Umbilical cord (tissue), 2 donors: ENCODE results near the gene SUSD4. TPM values are rescaled to one million over a fixed set of nuclear protein-coding genes. Genes with fewer than 3 reads are reported as not detected.

Source experiments
- DNase-seq: peaks from one replicate; pipeline ENCODE4 v3.0.0-alpha.2; 2015; ENCODE audit warnings: low spot score
- total RNA-seq: library from RNA; depleted of rRNA; stranded (reverse); fragments of >200 nt; gene quantifications from one replicate; pipeline ENCODE4 v1.2.3, GENCODE V29; 2014; ENCODE audit warnings: low replicate concordance; ENCODE audit not compliant: insufficient read depth

Gene SUSD4
- total RNA-seq, 1 donor from 2014 or later = 0.24 TPM

- no peak for DNase-seq
Observed at GRCh38 chr1:223358826-223359225, 5.2 kb downstream of the SUSD4 start.

DNA sequence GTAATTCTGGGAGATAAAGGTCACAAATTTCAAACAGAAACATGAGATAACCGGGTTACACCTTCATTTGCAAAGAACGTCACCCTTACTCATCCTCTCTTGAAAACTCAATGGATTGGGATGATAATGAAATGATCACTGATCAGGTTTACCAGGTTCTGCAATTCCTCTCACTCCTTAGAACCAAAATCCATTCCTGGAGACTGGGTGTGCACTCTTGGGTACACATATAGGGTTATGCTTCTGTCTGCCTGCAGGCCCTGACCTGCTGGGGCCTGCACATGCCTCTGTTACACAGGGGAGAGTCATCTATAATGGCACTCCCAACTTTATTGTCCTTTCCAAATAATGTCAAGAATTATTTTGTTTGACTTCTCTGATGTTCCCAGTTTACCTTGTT, 8.3 kb downstream of the SUSD4 start:
- no peak for DNase-seq

GRCh38 chr1:223353939-223354338, 10.0 kb downstream of the SUSD4 start:
- no peak for DNase-seq

GRCh38 chr1:223352944-223353343, 11.0 kb downstream of the SUSD4 start:
- no peak for DNase-seq

- DNase-seq = no peak
Observed at GRCh38 chr1:223350361-223350908, 13.5 kb downstream of the SUSD4 start.

GRCh38 chr1:223349241-223349640, 14.7 kb downstream of the SUSD4 start:
- no peak for DNase-seq

- no peak for DNase-seq
Observed at GRCh38 chr1:223348439-223348838, 15.5 kb downstream of the SUSD4 start.

GRCh38 chr1:223347583-223347982, 16.4 kb downstream of the SUSD4 start:
- no peak for DNase-seq

- no peak for DNase-seq
Observed at GRCh38 chr1:223346311-223346710, 17.7 kb downstream of the SUSD4 start.

DNA sequence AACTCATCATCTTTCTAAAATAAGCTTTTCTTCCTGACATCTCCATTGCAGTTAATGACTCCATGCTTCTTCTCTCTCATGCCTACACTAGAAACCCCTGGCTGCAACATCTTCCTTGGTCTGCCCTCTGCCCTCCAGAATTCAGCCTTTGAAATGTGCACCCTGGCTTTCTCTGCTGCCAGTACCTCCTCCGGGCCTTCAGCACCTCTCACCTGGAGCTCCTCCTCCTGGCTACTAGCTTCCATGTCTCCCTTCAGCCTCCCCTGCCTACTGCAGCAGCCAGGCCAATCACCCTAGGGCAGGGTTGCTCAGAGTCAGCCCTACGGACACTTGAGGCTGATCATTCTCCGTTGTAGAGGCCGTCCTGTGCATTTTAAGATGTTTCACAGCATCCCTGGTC, 18.3 kb downstream of the SUSD4 start:
- no peak for DNase-seq

DNA sequence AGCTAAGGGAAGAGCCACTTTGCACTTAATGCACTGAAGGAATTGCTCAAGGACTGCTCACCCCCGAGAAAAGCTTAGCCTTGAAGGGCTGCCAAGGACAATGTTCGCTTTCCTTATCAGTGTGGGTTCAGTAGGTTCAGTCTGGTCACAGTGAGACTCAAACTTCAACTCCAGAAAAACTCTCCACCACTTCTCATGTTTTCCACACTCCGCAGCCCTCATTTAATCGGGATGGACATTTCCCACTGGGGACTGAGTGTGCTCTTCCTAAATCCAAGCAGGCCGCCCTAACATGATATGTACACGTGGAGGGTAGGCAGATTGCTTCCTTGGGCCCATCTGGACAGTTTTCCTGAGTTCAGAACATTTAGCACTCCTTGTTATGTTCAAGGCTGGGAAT, 19.5 kb downstream of the SUSD4 start:
- DNase-seq = peak; percentile 45

DNA sequence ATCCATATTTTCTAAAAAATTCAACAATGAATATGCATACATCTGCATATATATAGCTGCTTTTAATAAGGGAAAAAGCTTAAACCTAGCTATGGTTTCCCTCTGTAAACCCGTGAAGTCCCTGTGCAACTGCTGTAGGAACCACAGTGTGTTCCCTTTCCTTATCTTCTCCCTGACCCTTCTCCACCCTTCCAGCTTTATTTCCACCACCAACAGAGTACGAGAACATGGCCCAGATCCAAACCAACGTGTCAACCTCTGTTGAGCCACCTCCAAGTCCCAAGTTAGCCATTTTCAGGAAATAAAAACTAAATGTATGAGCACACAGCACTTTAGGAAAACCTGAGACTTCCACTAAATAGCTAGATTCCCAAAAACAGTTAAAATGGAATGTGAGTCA, 20.3 kb downstream of the SUSD4 start:
- DNase-seq = no peak

- no peak for DNase-seq
Observed at GRCh38 chr1:223341121-223341520, 22.9 kb downstream of the SUSD4 start.

DNA sequence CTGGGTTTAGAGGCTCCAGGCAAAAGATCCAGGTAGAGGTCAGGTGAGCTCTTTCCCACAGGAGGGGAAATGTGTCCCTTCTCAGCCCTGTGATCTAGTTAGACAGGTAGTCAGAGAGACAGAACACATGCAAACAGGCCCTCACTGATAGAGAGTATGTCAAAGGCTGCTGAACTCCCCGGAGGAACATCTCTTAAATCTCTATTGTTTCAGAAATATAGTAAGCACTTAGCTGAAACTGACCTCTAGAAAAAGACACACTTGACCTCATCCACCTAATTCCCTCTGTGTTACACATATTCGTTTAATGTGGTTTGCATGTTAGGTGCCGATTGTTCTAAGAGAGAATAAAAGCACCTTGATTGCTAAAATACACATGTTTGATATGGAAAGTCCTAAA, 23.3 kb downstream of the SUSD4 start:
- DNase-seq = no peak

DNA sequence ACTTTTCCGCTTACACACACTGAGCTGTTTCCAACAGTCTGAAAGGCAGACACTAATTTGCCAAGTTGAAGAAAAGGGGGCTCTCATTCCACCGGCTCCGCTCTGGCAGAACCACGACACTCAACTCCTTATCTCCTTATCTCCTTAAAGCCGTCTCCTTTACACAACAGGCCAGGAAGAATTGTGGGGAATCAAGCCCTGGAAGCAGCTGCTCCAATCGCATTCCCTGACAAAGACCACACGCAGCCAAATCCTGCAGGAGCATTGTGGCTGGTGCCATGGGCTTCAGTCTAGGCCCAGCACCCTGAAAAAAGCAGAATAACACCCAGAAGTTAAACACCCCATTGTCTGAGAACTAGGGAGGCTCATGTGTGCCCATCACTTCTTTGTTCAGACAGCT, 24.1 kb downstream of the SUSD4 start:
- no peak for DNase-seq

- no peak for DNase-seq
Observed at GRCh38 chr1:223338811-223339746, 24.9 kb downstream of the SUSD4 start.

GRCh38 chr1:223337174-223337869, 26.7 kb downstream of the SUSD4 start:
- DNase-seq = no peak

DNA sequence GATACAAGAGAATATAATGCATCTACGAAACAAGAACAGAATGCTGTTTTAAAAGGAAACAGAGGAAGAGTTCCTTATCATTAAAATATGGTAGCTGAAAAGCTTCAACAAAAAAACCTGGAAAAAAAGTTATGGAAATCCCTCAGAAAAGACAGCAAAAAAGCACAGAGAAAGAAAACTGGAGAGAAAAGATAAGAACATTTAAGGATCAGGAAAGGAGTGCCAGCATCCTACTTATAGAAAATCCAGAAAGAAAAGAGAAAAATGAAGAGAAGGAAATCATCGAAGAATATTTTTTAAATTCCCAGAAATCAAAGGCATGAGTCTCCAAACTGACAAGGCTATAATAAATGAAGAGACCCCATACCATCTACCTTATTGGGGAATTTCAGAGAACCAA, 29.8 kb downstream of the SUSD4 start:
- DNase-seq = no peak

- DNase-seq = no peak
Observed at GRCh38 chr1:223332997-223333396, 31.0 kb downstream of the SUSD4 start.

DNA sequence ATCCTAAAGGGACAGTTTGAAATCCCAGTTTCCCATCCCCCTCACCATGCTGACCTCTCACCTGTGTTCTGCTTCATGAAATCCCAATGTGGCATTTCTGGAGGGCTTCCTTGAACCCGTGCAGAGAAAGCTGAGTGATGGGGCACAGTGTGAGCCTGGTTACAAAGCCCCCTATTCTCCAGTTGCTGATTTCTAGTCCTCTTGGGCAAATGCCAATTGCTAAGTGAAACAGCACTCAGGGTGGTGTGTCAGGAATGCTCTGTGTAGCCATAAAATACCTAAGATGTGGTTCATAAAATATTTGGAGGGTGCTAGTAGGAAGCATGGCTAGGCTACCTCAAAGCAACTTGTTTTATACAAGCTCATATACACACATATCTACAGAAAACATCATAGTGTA, 32.0 kb downstream of the SUSD4 start:
- no peak for DNase-seq

- DNase-seq = no peak
Observed at GRCh38 chr1:223331301-223331700, 32.7 kb downstream of the SUSD4 start.

DNA sequence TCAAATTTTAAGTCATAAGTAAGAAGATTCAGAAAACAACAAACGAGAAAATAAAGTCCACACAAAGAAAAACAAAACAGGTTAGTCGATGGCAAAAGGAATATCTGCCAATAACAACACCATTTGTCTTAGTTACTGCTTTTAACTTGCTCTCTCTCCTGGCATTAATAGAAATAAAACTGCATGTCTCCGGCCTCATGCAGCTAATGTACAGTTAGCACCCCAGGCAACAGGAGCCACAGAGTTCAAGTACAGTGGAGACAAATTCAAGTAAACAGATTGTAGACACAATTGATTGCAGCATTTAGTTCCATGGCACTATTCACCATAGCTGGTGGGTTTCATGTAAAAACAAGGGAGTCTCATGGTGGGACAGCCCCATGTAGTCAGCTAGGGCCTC, 33.5 kb downstream of the SUSD4 start:
- no peak for DNase-seq
